H1 (cell line): ENCODE data around the gene WDR7. TPM values are rescaled to one million over a fixed set of nuclear protein-coding genes. Genes with fewer than 3 reads are reported as not detected.

Experiments used
- CTCF ChIA-PET: fragments of 300-600 bp; sonication (Branson Sonifier 250); formaldehyde crosslinking; loops from one replicate; lab custom pipeline; 2021; ENCODE audit not compliant: partially characterized antibody; lab: Charles Lee
- POLR2A ChIA-PET: fragments of 300-600 bp; sonication (Branson Sonifier 250); formaldehyde crosslinking; loops from one replicate; lab custom pipeline; 2021; ENCODE audit warnings: inconsistent platforms; ENCODE audit not compliant: partially characterized antibody; lab: Charles Lee
- DNase-seq, 2 experiments: peaks; one replicate each; pipeline versions ENCODE4 v3.0.0 to v3.0.0-alpha.2; 2010 to 2022; ENCODE audit warnings: low spot score in 2 of 2, low read depth in 1 of 2, mixed read lengths in 1 of 2
- FAIRE-seq: peaks from 2 replicates; lab custom pipeline; 2011; peaks lifted over from hg19 to GRCh38; lab: Jason Lieb, UNC
- H2AFZ ChIP-seq: 2 replicates; pipeline ENCODE4 v1.8.1; 2012; ENCODE audit warnings: low read length, inconsistent platforms
- H2AK5ac ChIP-seq: 2 replicates; pipeline ENCODE4 v1.6.1; 2013; ENCODE audit warnings: low read depth, low read length
- H2BK120ac ChIP-seq: replicated peaks from 2 replicates; pipeline ENCODE3; 2013; ENCODE audit warnings: low read depth, low read length, inconsistent platforms
- H2BK12ac ChIP-seq: 2 replicates; pipeline ENCODE4 v1.6.1; 2013; ENCODE audit warnings: low read depth, low read length
- H2BK15ac ChIP-seq: 2 replicates; pipeline ENCODE4 v1.6.1; 2013; ENCODE audit warnings: low read length
- H2BK20ac ChIP-seq: 2 replicates; pipeline ENCODE4 v1.6.1; 2013; ENCODE audit warnings: low read length
- H2BK5ac ChIP-seq: 2 replicates; pipeline ENCODE4 v1.6.1; 2013; ENCODE audit warnings: low read depth, low read length
- H3K14ac ChIP-seq: 2 replicates; pipeline ENCODE4 v1.6.1; 2013; ENCODE audit warnings: inconsistent platforms; ENCODE audit not compliant: insufficient read length
- H3K18ac ChIP-seq: 2 replicates; pipeline ENCODE4 v1.6.1; 2013; ENCODE audit warnings: low read length; ENCODE audit errors: extremely low read depth
- H3K23ac ChIP-seq: 2 replicates; pipeline ENCODE4 v1.6.1; 2013; ENCODE audit warnings: inconsistent platforms; ENCODE audit not compliant: insufficient read length
- H3K23me2 ChIP-seq: 2 replicates; pipeline ENCODE4 v1.6.1; 2013; ENCODE audit warnings: low read depth, low read length
- H3K27ac ChIP-seq: 2 replicates; pipeline ENCODE4 v1.6.1; 2011; ENCODE audit warnings: low read depth, low read length, inconsistent platforms
- H3K27me3 ChIP-seq, 4 experiments: replicated peaks in 1 of 4; 1 replicate in 1 of 4; 2 replicates in 3 of 4; pipeline versions ENCODE4 v1.6.1 to v1.8.1; 2011 to 2013; ENCODE audit warnings: low read length in 3 of 4, mild to moderate bottlenecking in 3 of 4, inconsistent platforms in 2 of 4, mixed read lengths in 2 of 4, moderate library complexity in 1 of 4; ENCODE audit not compliant: control insufficient read depth in 3 of 4, insufficient read depth in 3 of 4; ENCODE audit errors: extremely low read depth in 1 of 4
- H3K36me3 ChIP-seq, 4 experiments: 2 replicates each; pipeline versions ENCODE4 v1.6.1 to v1.8.1; 2011 to 2013; ENCODE audit warnings: mild to moderate bottlenecking in 4 of 4, low read length in 3 of 4, moderate library complexity in 2 of 4, control low read depth in 1 of 4, inconsistent platforms in 1 of 4; ENCODE audit not compliant: insufficient read depth in 4 of 4, control insufficient read depth in 2 of 4
- H3K4ac ChIP-seq: replicated peaks from 2 replicates; pipeline ENCODE3; 2013; ENCODE audit warnings: low read length, low read depth, mixed read lengths, inconsistent platforms; ENCODE audit not compliant: insufficient read length
- H3K4me1 ChIP-seq, 4 experiments: replicated peaks in 1 of 4; 1 replicate in 1 of 4; 2 replicates in 3 of 4; pipeline versions ENCODE4 v1.6.1 to v1.8.1; 2011 to 2013; ENCODE audit warnings: low read length in 3 of 4, inconsistent platforms in 2 of 4, mixed read lengths in 1 of 4; ENCODE audit not compliant: insufficient read depth in 4 of 4, control insufficient read depth in 3 of 4
- H3K4me2 ChIP-seq, 2 experiments: 2 replicates each; pipeline versions ENCODE4 v1.6.1 to v1.8.1; 2011 to 2013; ENCODE audit warnings: low read depth in 2 of 2, low read length in 2 of 2, control low read depth in 1 of 2, inconsistent platforms in 1 of 2, mild to moderate bottlenecking in 1 of 2; ENCODE audit not compliant: insufficient read depth in 1 of 2
- H3K4me3 ChIP-seq, 4 experiments: fragments of 200-600, 300-600 bp in 1 of 4; sonication (generic), shearing (Covaris generic), sonication (Bioruptor Twin) in 1 of 4; 2 replicates each; pipeline versions ENCODE4 v1.5.1 to v1.8.1; 2011 to 2016; ENCODE audit warnings: low read length in 4 of 4, low read depth in 3 of 4, control low read depth in 2 of 4, inconsistent platforms in 2 of 4, mild to moderate bottlenecking in 2 of 4, mixed read lengths in 1 of 4, moderate library complexity in 1 of 4; ENCODE audit not compliant: insufficient read depth in 2 of 4; ENCODE audit errors: extremely low read depth in 1 of 4
- H3K56ac ChIP-seq: replicated peaks from 2 replicates; pipeline ENCODE3; 2013; ENCODE audit warnings: low read depth, mild to moderate bottlenecking, mixed read lengths, low read length, inconsistent platforms; ENCODE audit not compliant: insufficient read length
- H3K79me1 ChIP-seq: 2 replicates; pipeline ENCODE4 v1.6.1; 2013; ENCODE audit warnings: low read depth, low read length, control low read depth
- H3K79me2 ChIP-seq, 2 experiments: 2 replicates each; pipeline versions ENCODE4 v1.6.1 to v1.8.1; 2012 to 2013; ENCODE audit warnings: low read length in 2 of 2, mild to moderate bottlenecking in 2 of 2, inconsistent platforms in 1 of 2; ENCODE audit not compliant: insufficient read depth in 2 of 2, control insufficient read depth in 1 of 2
- H3K9ac ChIP-seq, 4 experiments: replicated peaks in 1 of 4; 1 replicate in 1 of 4; 2 replicates in 3 of 4; pipeline versions ENCODE4 v1.6.1 to v1.8.1; 2011 to 2013; ENCODE audit warnings: low read depth in 3 of 4, low read length in 3 of 4, control low read depth in 2 of 4, mild to moderate bottlenecking in 2 of 4, moderate library complexity in 2 of 4, inconsistent platforms in 1 of 4; ENCODE audit errors: extremely low read depth in 1 of 4
- H3K9me3 ChIP-seq, 2 experiments: 2 replicates each; pipeline versions ENCODE4 v1.6.1 to v1.8.1; 2012 to 2013; ENCODE audit warnings: mild to moderate bottlenecking in 2 of 2, moderate library complexity in 2 of 2, control low read depth in 1 of 2, inconsistent platforms in 1 of 2, low read depth in 1 of 2, low read length in 1 of 2, mixed read lengths in 1 of 2; ENCODE audit not compliant: insufficient read depth in 2 of 2
- H4K20me1 ChIP-seq, 2 experiments: replicated peaks in 1 of 2; 2 replicates each; pipeline versions ENCODE3 to v1.8.1; 2011 to 2013; ENCODE audit warnings: inconsistent platforms in 2 of 2, low read length in 2 of 2, mild to moderate bottlenecking in 1 of 2; ENCODE audit not compliant: insufficient read depth in 2 of 2, control insufficient read depth in 1 of 2
- H4K5ac ChIP-seq: 2 replicates; pipeline ENCODE4 v1.6.1; 2013; ENCODE audit warnings: low read length, low read depth, mixed read lengths, inconsistent platforms; ENCODE audit not compliant: insufficient read length
- H4K8ac ChIP-seq: 2 replicates; pipeline ENCODE4 v1.8.0; 2013; ENCODE audit warnings: mild to moderate bottlenecking, moderate library complexity, low read length, inconsistent platforms; ENCODE audit not compliant: insufficient read depth; ENCODE audit errors: extremely low read depth
- H4K91ac ChIP-seq: replicated peaks from 2 replicates; pipeline ENCODE3; 2013; ENCODE audit warnings: low read length, mixed read lengths, inconsistent platforms; ENCODE audit not compliant: insufficient read length
- ASH2L ChIP-seq: fragments of 200-600, 300-600 bp; sonication (generic); IDR thresholded peaks from one replicate; pipeline ENCODE4 v1.7.1; 2017; ENCODE audit warnings: low read length
- BCL11A ChIP-seq, 2 experiments: IDR thresholded peaks; one replicate each; pipeline ENCODE4 v1.6.1; 2011; ENCODE audit warnings: low read depth in 2 of 2, low read length in 2 of 2, mild to moderate bottlenecking in 2 of 2
- BRCA1 ChIP-seq: IDR thresholded peaks from 2 replicates; pipeline ENCODE4 v1.6.1; 2012; ENCODE audit warnings: low read depth, low read length, improper control_type of control experiment
- EP300 ChIP-seq, 2 experiments: IDR thresholded peaks; 1 replicate in 1 of 2; 2 replicates in 1 of 2; pipeline ENCODE4 v1.6.1; 2011 to 2012; ENCODE audit warnings: low read depth in 2 of 2, low read length in 2 of 2, mild to moderate bottlenecking in 2 of 2, borderline replicate concordance in 1 of 2, inconsistent platforms in 1 of 2, moderate library complexity in 1 of 2
- GABPA ChIP-seq: IDR thresholded peaks from 2 replicates; pipeline ENCODE4 v1.6.1; 2011; ENCODE audit warnings: mild to moderate bottlenecking, low read length, moderate library complexity, borderline replicate concordance; ENCODE audit not compliant: insufficient read depth
- GTF2F1 ChIP-seq: IDR thresholded peaks from 2 replicates; pipeline ENCODE4 v1.6.1; 2012; ENCODE audit warnings: low read depth, low read length, improper control_type of control experiment, borderline replicate concordance
- MAFK ChIP-seq: IDR thresholded peaks from 2 replicates; pipeline ENCODE4 v1.6.1; 2012; ENCODE audit warnings: low read depth, mild to moderate bottlenecking, improper control_type of control experiment, low read length
- PHF8 ChIP-seq: fragments of 200-600 bp; sonication (generic); conservative IDR thresholded peaks from 2 replicates; pipeline ENCODE4 v1.7.1; 2012; ENCODE audit warnings: low read depth, mild to moderate bottlenecking, inconsistent platforms, low read length, moderate library complexity
- POLR2A ChIP-seq, 2 experiments: IDR thresholded peaks; 1 replicate in 1 of 2; 2 replicates in 1 of 2; pipeline ENCODE4 v1.6.1; 2011; ENCODE audit warnings: low read depth in 2 of 2, low read length in 2 of 2, mild to moderate bottlenecking in 2 of 2; ENCODE audit errors: control extremely low read depth in 1 of 2
- RXRA ChIP-seq: IDR thresholded peaks from 2 replicates; pipeline ENCODE4 v1.6.1; 2011; ENCODE audit warnings: low read depth, mild to moderate bottlenecking, low read length, moderate library complexity; ENCODE audit not compliant: insufficient read depth
- SP2 ChIP-seq: IDR thresholded peaks from 2 replicates; pipeline ENCODE4 v1.6.1; 2012; ENCODE audit warnings: mild to moderate bottlenecking, low read length, inconsistent platforms
- TEAD4 ChIP-seq: IDR thresholded peaks from 2 replicates; pipeline ENCODE4 v1.6.1; 2012; ENCODE audit warnings: low read depth, low read length, inconsistent platforms, mixed read lengths
- WGBS, 2 experiments: shearing (Covaris generic) in 1 of 2; methylation state at CpG; one replicate each; pipeline versions ENCODE4 v1.1.6 to v1.1.7; 2013 to 2015; ENCODE audit warnings: low lambda C conversion rate in 2 of 2, mixed read lengths in 2 of 2, inconsistent platforms in 1 of 2, low coverage in 1 of 2, missing lambda C conversion rate in 1 of 2; ENCODE audit not compliant: insufficient replicate concordance in 2 of 2, insufficient coverage in 1 of 2, insufficient read length in 1 of 2; ENCODE audit errors: extremely low coverage in 1 of 2, missing lambda C conversion rate in 1 of 2; 5-methylcytosine and 5-hydroxymethylcytosine counted together
- polyA plus RNA-seq, 7 experiments: library from polyadenylated mRNA; depleted of rRNA in 3 of 7; stranded (reverse) in 5 of 7; unstranded in 2 of 7; fragments of >200 nt in 5 of 7; fragments of 200-250 nt in 2 of 7; gene quantifications; 1 replicate in 5 of 7; 2 replicates in 1 of 7; 4 replicates in 1 of 7; pipeline versions ENCODE4 v1.2.1 to v1.2.3, GENCODE V29; 2011 to 2013; ENCODE audit warnings: missing spikeins in 2 of 7, mixed read lengths in 2 of 7
- total RNA-seq: library from RNA; stranded (reverse); fragmentation: NEBNext Ultra II Directional; extraction: Animal tissue kit (Norgen Biotek cat#: 25700); gene quantifications from 2 replicates; pipeline ENCODE4 v1.2.1, GENCODE V29; 2021

WDR7 gene
- total and polyA plus RNA-seq, 2 of the 8 experiments (the other 6 are each of a cell fraction or from before 2014, with no cell fraction given): 5.5 to 15.2 TPM

DNA sequence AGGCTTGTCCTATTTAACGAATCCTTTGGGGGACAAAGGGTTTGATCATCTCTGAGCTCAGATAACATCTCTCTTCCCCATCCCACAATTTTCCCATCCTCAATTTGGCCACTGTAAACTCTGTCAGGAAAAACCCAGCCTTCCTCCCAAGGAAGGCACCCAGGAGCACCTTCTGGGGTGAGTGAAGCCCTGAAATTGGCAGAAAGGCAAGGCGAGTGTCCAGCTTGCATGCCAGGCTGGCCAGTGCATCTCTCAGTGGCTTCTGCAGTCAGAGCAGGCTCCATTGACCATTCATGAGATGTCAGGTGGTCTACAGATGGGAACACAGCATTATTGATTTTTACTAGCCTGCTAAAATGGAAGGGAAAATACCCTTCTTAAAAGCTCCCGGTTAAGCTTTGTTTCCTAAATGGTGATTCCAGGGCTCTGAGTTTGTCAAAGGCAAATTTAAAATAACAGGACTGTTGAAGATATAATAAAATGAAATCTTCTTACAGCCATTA lies 412.5 kb downstream of the WDR7 start:
- Histone ChIP-seq H3K4me3 (no peak overlapping the region), H3K9ac (no peak overlapping the region), H3K36me3 (no peaks in the 10 kb centered on the region), H3K4me2 (no peak overlapping the region), H4K8ac (no peak overlapping the region), H4K20me1 (no peaks in the 10 kb centered on the region), H3K79me1 (no peaks in the 10 kb centered on the region), H3K9me3 (no peaks in the 10 kb centered on the region), H2BK20ac (peak overlapping the region; percentile 93; the same call in 1 of the 2 replicates), H3K4ac (peak overlapping the region; percentile 91), H3K79me2 (no peaks in the 10 kb centered on the region), H4K5ac (peak overlapping the region; percentile 9), H2BK5ac (peak overlapping the region; percentile 61; the same call in 1 of the 2 replicates), H3K14ac (no peak overlapping the region), H2AFZ (no peak overlapping the region), H3K27me3 (no peaks in the 10 kb centered on the region), H2BK15ac (no peak overlapping the region; the same call in 1 of the 2 replicates), H4K91ac (peak overlapping the region; percentile 91), H3K4me1 (peaks cover 0 to 10% (median 0%) of the 10 kb centered on the region in 4 experiments; a peak in 2 of 7 replicates), H2BK12ac (peak overlapping the region; percentile 84; the same call in 1 of the 2 replicates), H3K23ac (no peak overlapping the region), H3K56ac (no peak overlapping the region), H3K27ac (no peak overlapping the region), H2AK5ac (peak overlapping the region; percentile 2; the same call in 1 of the 2 replicates), H2BK120ac (peak overlapping the region; percentile 77), H3K23me2 (no peaks in the 10 kb centered on the region), H3K18ac (no peak overlapping the region)
- WGBS, 2 experiments: 87% methylated on average over 3 of the region's 3 CpGs; no CpG with 5 or more reads in 1 of the 2 experiments
- ChIA-PET CTCF (interaction anchor here (0.5 to 1.5 kb wide), 4 partner anchors 16 to 239 kb away, joined by 3 read pairs; no protein-coding TSS in a partner anchor), POLR2A (interaction anchor here (0.6 to 1.5 kb wide), 2 partner anchors 12 to 318 kb away, joined by 3 to 6 read pairs; no protein-coding TSS in a partner anchor)
- DNase-seq: no peak
- FAIRE-seq: no peak
- TF ChIP-seq MAFK: no peak
- no peak for TF ChIP-seq BCL11A (IDR thresholded peaks at IDR 0.05; ENCODE audit: low read depth in 2 of 2, low read length in 2 of 2)
- no peak for TF ChIP-seq RXRA
- no peak for TF ChIP-seq SP2
- TF ChIP-seq GTF2F1: no peak
- no peak for TF ChIP-seq EP300 (IDR thresholded peaks at IDR 0.05; ENCODE audit: borderline replicate concordance in 1 of 2, low read depth in 2 of 2, low read length in 2 of 2)
- no peak for TF ChIP-seq BRCA1
- TF ChIP-seq POLR2A (IDR thresholded peaks at IDR 0.05; ENCODE audit: control extremely low read depth in 1 of 2, low read depth in 2 of 2, low read length in 2 of 2): no peak
- no peak for TF ChIP-seq TEAD4
- TF ChIP-seq PHF8: no peak
- no peak for TF ChIP-seq GABPA
- TF ChIP-seq ASH2L: no peak
